Colonic mucosa (tissue), 4 donors: Measurements from ENCODE around the gene VWA5B2. TPM values are rescaled to one million over a fixed set of nuclear protein-coding genes. Genes with fewer than 3 reads are reported as not detected.

Experiments used
- DNase-seq: peaks from one replicate; pipeline ENCODE4 v3.0.0-alpha.2; 2020
- H3K27ac ChIP-seq: fragments of 200-600 bp; one replicate; pipeline ENCODE4 v1.8.0; 2021
- H3K27me3 ChIP-seq: fragments of 200-600 bp; one replicate; pipeline ENCODE4 v1.8.0; 2021
- H3K36me3 ChIP-seq: fragments of 200-600 bp; one replicate; pipeline ENCODE4 v1.8.0; 2021
- H3K4me1 ChIP-seq: fragments of 200-600 bp; one replicate; pipeline ENCODE4 v1.8.0; 2021; ENCODE audit warnings: mild to moderate bottlenecking
- H3K4me3 ChIP-seq: fragments of 200-600 bp; one replicate; pipeline ENCODE4 v1.8.0; 2021
- H3K9ac ChIP-seq, 2 donors: one replicate each; pipeline ENCODE4 v1.7.0; 2013; ENCODE audit warnings: control low read depth in 2 of 2, low read depth in 2 of 2, low read length in 2 of 2
- H3K9me3 ChIP-seq: fragments of 200-600 bp; one replicate; pipeline ENCODE4 v1.8.0; 2021
- intact Hi-C: fragments of 100-400 bp; cut with DNase I; formaldehyde crosslinking; loops from one replicate; pipeline ENCODE4 v1.14.1; 2022
- total RNA-seq, 2 donors: library from RNA; stranded (reverse); fragmentation: NEBNext Ultra II Directional in 1 of 2; extraction: Animal tissue kit (Norgen Biotek cat#: 25700) in 1 of 2; gene quantifications; one replicate each; pipeline ENCODE4 v1.2.1, GENCODE V29; 2021
- TF ChIP-seq, protein P1 (sequence below): fragments of 200-600 bp; IDR thresholded peaks from one replicate; pipeline ENCODE4 v1.8.0; 2022; ENCODE audit warnings: antibody characterized with exemption, mild to moderate bottlenecking
- donor health status: healthy.
- donor health status: DM: no; HTN: no; CAD: no.
- donor health status: DM: no; HTN: no; CAD: no.

Gene VWA5B2
- total RNA-seq, 2 donors from 2014 or later = 2.1 to 2.3 TPM

GRCh38 chr3:184250167-184250828 is 20.9 kb downstream of the VWA5B2 start:
- TF ChIP-seq, protein P1, sequence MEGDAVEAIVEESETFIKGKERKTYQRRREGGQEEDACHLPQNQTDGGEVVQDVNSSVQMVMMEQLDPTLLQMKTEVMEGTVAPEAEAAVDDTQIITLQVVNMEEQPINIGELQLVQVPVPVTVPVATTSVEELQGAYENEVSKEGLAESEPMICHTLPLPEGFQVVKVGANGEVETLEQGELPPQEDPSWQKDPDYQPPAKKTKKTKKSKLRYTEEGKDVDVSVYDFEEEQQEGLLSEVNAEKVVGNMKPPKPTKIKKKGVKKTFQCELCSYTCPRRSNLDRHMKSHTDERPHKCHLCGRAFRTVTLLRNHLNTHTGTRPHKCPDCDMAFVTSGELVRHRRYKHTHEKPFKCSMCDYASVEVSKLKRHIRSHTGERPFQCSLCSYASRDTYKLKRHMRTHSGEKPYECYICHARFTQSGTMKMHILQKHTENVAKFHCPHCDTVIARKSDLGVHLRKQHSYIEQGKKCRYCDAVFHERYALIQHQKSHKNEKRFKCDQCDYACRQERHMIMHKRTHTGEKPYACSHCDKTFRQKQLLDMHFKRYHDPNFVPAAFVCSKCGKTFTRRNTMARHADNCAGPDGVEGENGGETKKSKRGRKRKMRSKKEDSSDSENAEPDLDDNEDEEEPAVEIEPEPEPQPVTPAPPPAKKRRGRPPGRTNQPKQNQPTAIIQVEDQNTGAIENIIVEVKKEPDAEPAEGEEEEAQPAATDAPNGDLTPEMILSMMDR = peak; percentile 93
- H3K27ac ChIP-seq = peak overlapping the region; percentile 85
- H3K36me3 ChIP-seq = no peaks in the 10 kb centered on the region
- H3K27me3 ChIP-seq = no peaks in the 10 kb centered on the region
- H3K4me3 ChIP-seq = peak overlapping the region; percentile 96
- peak overlapping the region; percentile 44 to 100 for H3K9ac ChIP-seq
- peak; percentile 97 for DNase-seq
- intact Hi-C loops = no loop called here
- H3K4me1 ChIP-seq = peaks cover 5% of the 10 kb centered on the region
- H3K9me3 ChIP-seq = no peaks in the 10 kb centered on the region

GRCh38 chr3:184255291-184256039 is 26.1 kb downstream of the VWA5B2 start:
- H3K36me3 ChIP-seq = no peaks in the 10 kb centered on the region
- no peak for DNase-seq
- no peak overlapping the region for H3K27ac ChIP-seq
- peaks cover 15% of the 10 kb centered on the region for H3K27me3 ChIP-seq
- TF ChIP-seq, protein P1 = no peak
- intact Hi-C loops = no loop called here
- H3K9me3 ChIP-seq = no peaks in the 10 kb centered on the region
- no peak overlapping the region for H3K9ac ChIP-seq
- H3K4me1 ChIP-seq = no peaks in the 10 kb centered on the region
- H3K4me3 ChIP-seq = no peak overlapping the region

DNA sequence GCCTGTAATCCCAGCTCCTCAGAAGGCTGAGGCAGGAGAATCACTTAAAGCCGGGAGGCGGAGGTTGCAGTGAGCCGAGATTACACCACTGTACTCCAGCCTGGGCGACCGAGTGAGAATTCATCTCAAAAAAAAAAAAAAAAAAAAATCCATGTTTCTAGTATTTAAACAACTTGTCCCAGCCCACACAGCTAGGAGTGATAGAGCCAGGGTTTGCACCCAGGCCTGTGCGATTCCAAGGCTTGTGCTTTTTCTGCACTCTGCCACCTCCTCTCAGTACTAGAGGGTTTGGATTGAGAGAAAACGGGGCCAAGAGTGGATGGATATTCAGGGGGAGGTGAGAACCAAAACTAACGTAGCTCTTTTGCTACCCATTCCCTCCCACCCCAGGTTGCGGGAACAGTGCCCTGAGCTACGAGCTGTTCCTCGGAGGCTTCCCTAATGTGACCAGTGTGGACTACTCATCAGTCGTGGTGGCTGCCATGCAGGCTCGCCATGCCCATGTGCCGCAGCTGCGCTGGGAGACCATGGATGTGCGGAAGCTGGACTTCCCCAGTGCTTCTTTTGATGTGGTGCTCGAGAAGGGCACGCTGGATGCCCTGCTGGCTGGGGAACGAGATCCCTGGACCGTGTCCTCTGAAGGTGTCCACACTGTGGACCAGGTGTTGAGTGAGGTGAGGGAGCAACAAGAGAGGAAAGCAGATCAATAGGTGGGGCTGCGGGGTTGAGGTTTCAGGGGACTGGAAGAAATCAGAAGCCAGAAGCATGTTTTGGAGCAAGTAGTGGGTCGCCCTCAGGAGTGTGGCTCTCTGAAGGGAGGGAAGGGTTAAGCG is 27.9 kb downstream of the VWA5B2 start:
- Histone ChIP-seq H3K4me3 (no peak overlapping the region), H3K9ac (no peak overlapping the region), H3K36me3 (no peaks in the 10 kb centered on the region), H3K27ac (no peak overlapping the region), H3K4me1 (peaks cover 3% of the 10 kb centered on the region), H3K27me3 (peaks cover 31% of the 10 kb centered on the region), H3K9me3 (no peaks in the 10 kb centered on the region)
- intact Hi-C loops = no loop called here
- no peak for DNase-seq
- TF ChIP-seq, protein P1 = no peak

GRCh38 chr3:184258926-184259325 is 29.5 kb downstream of the VWA5B2 start:
- TF ChIP-seq, protein P1 = no peak
- H3K9ac ChIP-seq = no peak overlapping the region
- intact Hi-C loops = no loop called here
- no peak for DNase-seq
- no peak overlapping the region for H3K27ac ChIP-seq
- H3K4me3 ChIP-seq = no peak overlapping the region
- peaks cover 42% of the 10 kb centered on the region for H3K27me3 ChIP-seq
- peaks cover 3% of the 10 kb centered on the region for H3K4me1 ChIP-seq
- H3K36me3 ChIP-seq = no peaks in the 10 kb centered on the region
- no peaks in the 10 kb centered on the region for H3K9me3 ChIP-seq

- DNase-seq = no peak
- intact Hi-C loops = no loop called here
- Histone ChIP-seq H3K27me3 (peaks cover 42% of the 10 kb centered on the region), H3K4me1 (peaks cover 3% of the 10 kb centered on the region), H3K9ac (no peak overlapping the region), H3K4me3 (no peak overlapping the region), H3K27ac (no peak overlapping the region), H3K9me3 (no peaks in the 10 kb centered on the region), H3K36me3 (no peaks in the 10 kb centered on the region)
- TF ChIP-seq, protein P1 = no peak
Observed at GRCh38 chr3:184259396-184259877, 30.1 kb downstream of the VWA5B2 start.
